A549 (cell line): ENCODE data around the gene DDTL.

Experiments used
- CEBPB ChIP-seq, 2 experiments: fragments of >200 bp in 1 of 2; sonication (Bioruptor Twin) in 1 of 2; formaldehyde crosslinking in 1 of 2; IDR thresholded peaks; 2 replicates each; pipeline ENCODE4 v1.6.1; 2012 to 2016
- GATA3 ChIP-seq: IDR thresholded peaks from 2 replicates; pipeline ENCODE4 v1.6.1; 2012; ENCODE audit warnings: borderline replicate concordance
- MAFK ChIP-seq: fragments of 450-650 bp; IDR thresholded peaks from 2 replicates; pipeline ENCODE4 v1.6.1; 2014; ENCODE audit not compliant: partially characterized antibody
- TF ChIP-seq, protein P1 (sequence below): fragments of >200 bp; sonication (Bioruptor Twin); formaldehyde crosslinking; IDR thresholded peaks from 3 replicates; pipeline ENCODE4 v1.5.1; 2016
- TF ChIP-seq, protein P2 (sequence below): fragments of 450-650 bp; IDR thresholded peaks from 2 replicates; pipeline ENCODE4 v1.6.1; 2014; ENCODE audit warnings: antibody characterized with exemption
- TF ChIP-seq, protein P3 (sequence below): IDR thresholded peaks from 2 replicates; pipeline ENCODE4 v1.6.1; 2012

DNA sequence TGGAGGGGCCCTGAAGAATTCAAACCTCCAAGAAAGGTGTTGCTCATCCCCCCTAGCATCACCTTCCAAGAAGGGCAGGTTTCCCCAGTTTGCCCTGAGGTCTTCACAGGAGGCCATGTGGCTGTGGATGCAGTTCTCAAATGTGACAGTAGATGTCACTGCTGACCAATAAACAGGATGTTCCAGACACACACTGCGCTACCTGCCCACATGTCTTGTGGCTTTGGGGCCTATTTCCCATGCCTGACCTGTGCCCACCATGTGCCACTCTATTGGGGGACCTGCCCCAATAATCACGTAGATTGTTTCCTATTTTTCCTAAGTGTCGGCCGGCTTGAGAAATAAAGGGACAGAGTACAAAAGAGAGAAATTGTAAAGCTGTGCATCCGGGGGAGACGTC is 17.7 kb downstream of the DDTL start:
- TF ChIP-seq, protein P1, sequence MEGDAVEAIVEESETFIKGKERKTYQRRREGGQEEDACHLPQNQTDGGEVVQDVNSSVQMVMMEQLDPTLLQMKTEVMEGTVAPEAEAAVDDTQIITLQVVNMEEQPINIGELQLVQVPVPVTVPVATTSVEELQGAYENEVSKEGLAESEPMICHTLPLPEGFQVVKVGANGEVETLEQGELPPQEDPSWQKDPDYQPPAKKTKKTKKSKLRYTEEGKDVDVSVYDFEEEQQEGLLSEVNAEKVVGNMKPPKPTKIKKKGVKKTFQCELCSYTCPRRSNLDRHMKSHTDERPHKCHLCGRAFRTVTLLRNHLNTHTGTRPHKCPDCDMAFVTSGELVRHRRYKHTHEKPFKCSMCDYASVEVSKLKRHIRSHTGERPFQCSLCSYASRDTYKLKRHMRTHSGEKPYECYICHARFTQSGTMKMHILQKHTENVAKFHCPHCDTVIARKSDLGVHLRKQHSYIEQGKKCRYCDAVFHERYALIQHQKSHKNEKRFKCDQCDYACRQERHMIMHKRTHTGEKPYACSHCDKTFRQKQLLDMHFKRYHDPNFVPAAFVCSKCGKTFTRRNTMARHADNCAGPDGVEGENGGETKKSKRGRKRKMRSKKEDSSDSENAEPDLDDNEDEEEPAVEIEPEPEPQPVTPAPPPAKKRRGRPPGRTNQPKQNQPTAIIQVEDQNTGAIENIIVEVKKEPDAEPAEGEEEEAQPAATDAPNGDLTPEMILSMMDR = peak; percentile 59
- no peak for TF ChIP-seq MAFK
- TF ChIP-seq, protein P2, sequence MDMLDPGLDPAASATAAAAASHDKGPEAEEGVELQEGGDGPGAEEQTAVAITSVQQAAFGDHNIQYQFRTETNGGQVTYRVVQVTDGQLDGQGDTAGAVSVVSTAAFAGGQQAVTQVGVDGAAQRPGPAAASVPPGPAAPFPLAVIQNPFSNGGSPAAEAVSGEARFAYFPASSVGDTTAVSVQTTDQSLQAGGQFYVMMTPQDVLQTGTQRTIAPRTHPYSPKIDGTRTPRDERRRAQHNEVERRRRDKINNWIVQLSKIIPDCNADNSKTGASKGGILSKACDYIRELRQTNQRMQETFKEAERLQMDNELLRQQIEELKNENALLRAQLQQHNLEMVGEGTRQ = no peak
- no peak for TF ChIP-seq GATA3
- TF ChIP-seq, protein P3, sequence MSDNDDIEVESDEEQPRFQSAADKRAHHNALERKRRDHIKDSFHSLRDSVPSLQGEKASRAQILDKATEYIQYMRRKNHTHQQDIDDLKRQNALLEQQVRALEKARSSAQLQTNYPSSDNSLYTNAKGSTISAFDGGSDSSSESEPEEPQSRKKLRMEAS = peak; percentile 54; the same call in 1 of the 2 replicates
- TF ChIP-seq CEBPB (IDR thresholded peaks at IDR 0.05) = no peak
